ENCODE data around the gene SYVN1.

Gene SYVN1

DNA sequence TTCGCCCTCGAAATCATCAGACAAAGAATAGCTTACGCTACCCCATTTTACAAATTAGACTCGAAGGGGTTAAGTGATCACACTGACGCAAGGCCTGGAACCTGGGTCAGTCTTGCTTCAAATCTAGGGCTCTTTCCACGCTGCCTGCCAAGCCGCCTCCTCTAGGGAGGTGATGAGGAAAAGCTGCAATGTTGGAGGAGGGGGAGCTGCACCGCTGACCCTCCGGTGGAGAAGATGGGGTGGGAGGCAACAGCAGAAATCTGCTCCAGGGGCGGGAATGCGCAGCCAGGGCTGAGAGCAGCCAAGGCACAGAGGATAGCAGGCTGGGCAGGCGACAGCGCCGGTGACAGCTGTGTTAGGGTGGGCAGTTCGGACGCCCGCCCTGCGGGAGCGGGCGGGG lies 595 bp downstream of the SYVN1 start:
- peak overlapping the region; percentile 88 for H3K9ac ChIP-seq (ENCODE audit: low read depth, low read length, poor library complexity, severe bottlenecking)
- H3K4me2 ChIP-seq (ENCODE audit: low read depth, low read length, poor library complexity, severe bottlenecking): peak overlapping the region; percentile 98
- H2AFZ ChIP-seq (ENCODE audit: low read length): no peak overlapping the region; the same call in 1 of the 2 replicates
- peaks cover 24% of the 10 kb centered on the region for H3K4me1 ChIP-seq (ENCODE audit: insufficient read depth, low read length, poor library complexity, severe bottlenecking)
- no peaks in the 10 kb centered on the region for H3K27me3 ChIP-seq (ENCODE audit: insufficient read depth, low read length, poor library complexity, severe bottlenecking)
- H3K9me2 ChIP-seq (replicated peaks; ENCODE audit: low read depth, low read length): no peaks in the 10 kb centered on the region
- H3K4me3 ChIP-seq (ENCODE audit: low read length, poor library complexity, severe bottlenecking): peak overlapping the region; percentile 84
- peaks cover 26% of the 10 kb centered on the region for H3K36me3 ChIP-seq (ENCODE audit: insufficient read depth, low read length)
- H3K9me3 ChIP-seq (ENCODE audit: insufficient read depth, low read depth, low read length): no peaks in the 10 kb centered on the region
- H4K20me1 ChIP-seq (ENCODE audit: insufficient read depth, low read length, poor library complexity, severe bottlenecking): peaks cover 21% of the 10 kb centered on the region
- H3K79me2 ChIP-seq (ENCODE audit: insufficient read depth, low read length): peaks cover 26% of the 10 kb centered on the region
- no peak for TF ChIP-seq EZH2phosphoT487 (IDR thresholded peaks at IDR 0.05; ENCODE audit: borderline replicate concordance)
- TF ChIP-seq, protein P1, sequence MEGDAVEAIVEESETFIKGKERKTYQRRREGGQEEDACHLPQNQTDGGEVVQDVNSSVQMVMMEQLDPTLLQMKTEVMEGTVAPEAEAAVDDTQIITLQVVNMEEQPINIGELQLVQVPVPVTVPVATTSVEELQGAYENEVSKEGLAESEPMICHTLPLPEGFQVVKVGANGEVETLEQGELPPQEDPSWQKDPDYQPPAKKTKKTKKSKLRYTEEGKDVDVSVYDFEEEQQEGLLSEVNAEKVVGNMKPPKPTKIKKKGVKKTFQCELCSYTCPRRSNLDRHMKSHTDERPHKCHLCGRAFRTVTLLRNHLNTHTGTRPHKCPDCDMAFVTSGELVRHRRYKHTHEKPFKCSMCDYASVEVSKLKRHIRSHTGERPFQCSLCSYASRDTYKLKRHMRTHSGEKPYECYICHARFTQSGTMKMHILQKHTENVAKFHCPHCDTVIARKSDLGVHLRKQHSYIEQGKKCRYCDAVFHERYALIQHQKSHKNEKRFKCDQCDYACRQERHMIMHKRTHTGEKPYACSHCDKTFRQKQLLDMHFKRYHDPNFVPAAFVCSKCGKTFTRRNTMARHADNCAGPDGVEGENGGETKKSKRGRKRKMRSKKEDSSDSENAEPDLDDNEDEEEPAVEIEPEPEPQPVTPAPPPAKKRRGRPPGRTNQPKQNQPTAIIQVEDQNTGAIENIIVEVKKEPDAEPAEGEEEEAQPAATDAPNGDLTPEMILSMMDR (conservative IDR thresholded peaks at IDR 0.05; ENCODE audit: low read length): no peak
- no peaks in the 10 kb centered on the region for H3F3A ChIP-seq (ENCODE audit: low read depth)

DNA sequence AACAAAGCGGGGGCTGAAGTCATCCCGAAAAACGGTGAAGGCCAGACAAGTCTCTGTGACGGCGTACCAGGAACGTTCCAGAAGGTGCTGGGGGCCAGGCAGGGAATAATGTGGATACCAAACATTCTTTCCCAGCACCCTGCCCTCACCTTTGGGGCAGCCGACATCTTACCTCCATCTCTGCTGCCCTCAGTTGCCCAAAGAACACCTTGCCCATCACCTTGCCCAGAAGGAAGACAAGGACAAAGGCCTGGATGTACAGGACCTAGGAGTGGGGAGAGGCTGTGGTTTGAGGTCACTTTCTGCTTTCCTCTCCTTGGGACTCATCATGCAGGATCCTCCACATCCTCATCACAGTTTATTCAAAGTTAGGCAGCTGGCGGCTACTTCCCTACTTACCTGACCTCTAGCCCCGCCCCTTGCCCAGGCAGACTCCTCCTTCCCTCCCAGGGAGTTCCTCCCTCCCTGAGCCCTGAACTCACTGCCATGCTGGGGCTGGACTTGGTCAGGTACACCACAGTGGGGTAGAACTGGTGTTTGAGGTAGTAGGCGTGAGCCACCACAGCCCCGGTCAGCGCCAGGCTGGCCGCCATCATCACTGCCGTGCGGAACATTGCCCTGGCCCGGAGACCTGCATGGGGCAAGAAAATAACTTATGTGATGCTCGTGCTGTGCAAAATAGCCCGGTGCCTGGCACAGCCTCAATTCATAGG lies 1.2 kb downstream of the SYVN1 start:
- Histone ChIP-seq H2AFZ (ENCODE audit: low read length) (no peak overlapping the region), H3K79me2 (ENCODE audit: insufficient read depth, low read length) (peaks cover 26% of the 10 kb centered on the region)

DNA sequence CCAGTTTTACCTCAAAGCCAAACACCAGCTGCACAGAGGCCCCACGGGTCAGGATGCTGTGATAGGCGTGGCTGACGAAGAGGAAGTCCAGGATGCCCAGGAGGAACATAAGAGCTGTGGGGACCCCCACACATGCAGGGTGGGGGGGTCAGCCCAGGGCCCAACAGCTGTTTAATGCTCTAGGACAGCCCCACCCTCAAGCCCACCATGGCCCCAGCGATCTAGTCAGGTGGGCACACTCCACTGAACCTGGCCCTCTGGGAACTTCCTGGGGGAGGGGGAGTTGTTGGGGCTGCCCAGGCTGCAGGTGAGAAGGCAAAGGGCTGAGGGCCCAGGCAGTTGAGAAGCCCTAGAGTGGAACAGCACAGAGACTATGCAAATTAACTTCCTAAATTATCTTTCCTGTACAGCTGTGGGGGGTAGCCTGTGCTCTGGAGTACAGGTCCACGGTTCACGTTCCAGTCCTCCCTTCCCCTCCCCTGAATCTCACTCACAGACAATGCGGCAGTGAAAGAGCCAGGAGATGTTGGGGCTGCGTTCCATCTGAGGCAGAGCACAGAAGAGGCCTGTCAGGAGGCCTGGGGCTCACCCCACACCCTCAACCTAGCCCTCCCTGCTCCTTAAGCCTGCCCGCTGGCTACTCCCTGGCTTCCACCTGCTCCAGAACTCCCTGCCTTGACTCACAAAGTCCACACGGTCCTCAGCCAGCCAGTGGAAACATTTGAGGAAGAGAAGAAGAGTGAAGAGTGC lies 1.9 kb downstream of the SYVN1 start:
- no peaks in the 10 kb centered on the region for H3F3A ChIP-seq (ENCODE audit: low read depth)
- peak overlapping the region; percentile 84 for H3K4me3 ChIP-seq (ENCODE audit: low read length, poor library complexity, severe bottlenecking)
- peaks cover 24% of the 10 kb centered on the region for H3K4me1 ChIP-seq (ENCODE audit: insufficient read depth, low read length, poor library complexity, severe bottlenecking)
- no peaks in the 10 kb centered on the region for H3K27me3 ChIP-seq (ENCODE audit: insufficient read depth, low read length, poor library complexity, severe bottlenecking)
- H3K9me2 ChIP-seq (replicated peaks; ENCODE audit: low read depth, low read length): no peaks in the 10 kb centered on the region
- TF ChIP-seq EZH2phosphoT487 (IDR thresholded peaks at IDR 0.05; ENCODE audit: borderline replicate concordance): no peak
- TF ChIP-seq, protein P1 (conservative IDR thresholded peaks at IDR 0.05; ENCODE audit: low read length): no peak
- H2AFZ ChIP-seq (ENCODE audit: low read length): no peak overlapping the region
- H3K9ac ChIP-seq (ENCODE audit: low read depth, low read length, poor library complexity, severe bottlenecking): peak overlapping the region; percentile 88
- H3K4me2 ChIP-seq (ENCODE audit: low read depth, low read length, poor library complexity, severe bottlenecking): peak overlapping the region; percentile 98
- H3K9me3 ChIP-seq (ENCODE audit: insufficient read depth, low read depth, low read length): no peaks in the 10 kb centered on the region
- peaks cover 21% of the 10 kb centered on the region for H4K20me1 ChIP-seq (ENCODE audit: insufficient read depth, low read length, poor library complexity, severe bottlenecking)
- H3K36me3 ChIP-seq (ENCODE audit: insufficient read depth, low read length): peaks cover 39% of the 10 kb centered on the region
- H3K79me2 ChIP-seq (ENCODE audit: insufficient read depth, low read length): peaks cover 26% of the 10 kb centered on the region

More for the DNA sequence above, 1.2 kb downstream of the SYVN1 start:
- TF ChIP-seq EZH2phosphoT487 (IDR thresholded peaks at IDR 0.05; ENCODE audit: borderline replicate concordance): no peak
- TF ChIP-seq, protein P1 (conservative IDR thresholded peaks at IDR 0.05; ENCODE audit: low read length): no peak
- Histone ChIP-seq H3K36me3 (ENCODE audit: insufficient read depth, low read length) (peaks cover 32% of the 10 kb centered on the region), H3K4me1 (ENCODE audit: insufficient read depth, low read length, poor library complexity, severe bottlenecking) (peaks cover 24% of the 10 kb centered on the region), H4K20me1 (ENCODE audit: insufficient read depth, low read length, poor library complexity, severe bottlenecking) (peaks cover 21% of the 10 kb centered on the region), H3K4me3 (ENCODE audit: low read length, poor library complexity, severe bottlenecking) (peak overlapping the region; percentile 84), H3K9ac (ENCODE audit: low read depth, low read length, poor library complexity, severe bottlenecking) (peak overlapping the region; percentile 88), H3K27me3 (ENCODE audit: insufficient read depth, low read length, poor library complexity, severe bottlenecking) (no peaks in the 10 kb centered on the region), H3K9me3 (ENCODE audit: insufficient read depth, low read depth, low read length) (no peaks in the 10 kb centered on the region), H3F3A (ENCODE audit: low read depth) (no peaks in the 10 kb centered on the region), H3K4me2 (ENCODE audit: low read depth, low read length, poor library complexity, severe bottlenecking) (peak overlapping the region; percentile 98), H3K9me2 (replicated peaks; ENCODE audit: low read depth, low read length) (no peaks in the 10 kb centered on the region)

All from Loucy (cell line).